ENCODE results near the gene MRM1. TPM values are rescaled to one million over a fixed set of nuclear protein-coding genes. Genes with fewer than 3 reads are reported as not detected.

The MRM1 gene
- total RNA-seq, 4 donors from 2014 or later, result 3.7 to 10.8 (median 8.0) TPM

DNA sequence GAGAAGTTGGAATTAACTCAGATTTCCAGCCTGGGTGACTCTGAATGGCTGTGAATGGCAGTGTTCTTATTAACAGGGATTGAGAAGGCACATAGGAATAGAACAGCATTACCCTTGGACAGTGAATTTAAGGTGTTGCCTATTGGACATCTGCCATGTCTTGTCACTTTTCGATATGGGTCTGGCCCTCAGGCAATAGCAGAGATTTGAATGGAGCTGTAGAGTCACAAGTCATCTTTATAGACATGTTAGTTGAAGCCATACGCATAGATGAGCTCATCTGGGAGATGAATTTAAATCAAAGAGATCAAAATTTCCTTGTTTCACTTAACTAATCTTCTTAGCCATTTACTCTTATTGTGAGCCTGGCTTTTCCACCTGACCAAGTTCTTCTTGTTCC is 24.6 kb upstream of the MRM1 start:
- no peak overlapping the region for H3K27ac ChIP-seq
- WGBS, 2 donors (ENCODE audit: low coverage in 1 of 2), result 77 to 91% methylated on average over 2 of the region's 2 CpGs
- no peaks in the 10 kb centered on the region for H3K27me3 ChIP-seq
- H3K36me3 ChIP-seq, result peaks cover 3 to 78% of the 10 kb centered on the region in 2 donors
- H3K9me3 ChIP-seq, result no peaks in the 10 kb centered on the region
- no peak overlapping the region for H3K4me3 ChIP-seq
- TF ChIP-seq CTCF (IDR thresholded peaks at IDR 0.05) (no peak), POLR2AphosphoS5 (IDR thresholded peaks at IDR 0.05) (no peak), POLR2A (IDR thresholded peaks at IDR 0.05) (no peak), EP300 (IDR thresholded peaks at IDR 0.05) (no peak)
- ATAC-seq, result no peak
- peaks cover 0 to 6% (median 0%) of the 10 kb centered on the region in 3 donors for H3K4me1 ChIP-seq

GRCh38 chr17:36578671-36579070 is 22.7 kb upstream of the MRM1 start:
- ATAC-seq, result no peak
- Histone ChIP-seq H3K4me3 (no peak overlapping the region), H3K9me3 (no peaks in the 10 kb centered on the region), H3K27ac (no peak overlapping the region), H3K4me1 (peaks cover 0 to 6% (median 0%) of the 10 kb centered on the region in 3 donors), H3K36me3 (peaks cover 3 to 78% of the 10 kb centered on the region in 2 donors), H3K27me3 (no peaks in the 10 kb centered on the region)
- WGBS, 2 donors (ENCODE audit: low coverage in 1 of 2), result 80 to 85% methylated on average over 1 to 2 of the region's 2 CpGs
- TF ChIP-seq CTCF (IDR thresholded peaks at IDR 0.05) (no peak), POLR2AphosphoS5 (IDR thresholded peaks at IDR 0.05) (no peak), EP300 (IDR thresholded peaks at IDR 0.05) (no peak), POLR2A (IDR thresholded peaks at IDR 0.05) (no peak)

- TF ChIP-seq POLR2A (IDR thresholded peaks at IDR 0.05), result no peak
- no peak for TF ChIP-seq CTCF (IDR thresholded peaks at IDR 0.05)
- no peak for TF ChIP-seq POLR2AphosphoS5 (IDR thresholded peaks at IDR 0.05)
- no peak for TF ChIP-seq EP300 (IDR thresholded peaks at IDR 0.05)
- H3K4me3 ChIP-seq, result no peak overlapping the region
- H3K4me1 ChIP-seq, result no peaks in the 10 kb centered on the region
- no peaks in the 10 kb centered on the region for H3K27me3 ChIP-seq
- H3K36me3 ChIP-seq, result peaks cover 6 to 100% of the 10 kb centered on the region in 2 donors
- H3K27ac ChIP-seq, result no peak overlapping the region
- H3K9me3 ChIP-seq, result no peaks in the 10 kb centered on the region
- no peak for ATAC-seq
- 56 to 91% methylated on average over 1 of the region's 1 CpG for WGBS, 2 donors (ENCODE audit: low coverage in 1 of 2)
These were observed 17.6 kb upstream of the MRM1 start for GRCh38 chr17:36583787-36584186.

GRCh38 chr17:36586138-36586537 is 15.2 kb upstream of the MRM1 start:
- no peak overlapping the region for H3K4me3 ChIP-seq
- TF ChIP-seq CTCF (IDR thresholded peaks at IDR 0.05) (no peak), EP300 (IDR thresholded peaks at IDR 0.05) (no peak), POLR2AphosphoS5 (IDR thresholded peaks at IDR 0.05) (no peak), POLR2A (IDR thresholded peaks at IDR 0.05) (no peak)
- H3K4me1 ChIP-seq, result peaks cover 0 to 4% (median 0%) of the 10 kb centered on the region in 3 donors
- WGBS, 2 donors (ENCODE audit: low coverage in 1 of 2), result 89 to 92% methylated on average over 2 of the region's 2 CpGs
- no peak for ATAC-seq
- H3K27me3 ChIP-seq, result no peaks in the 10 kb centered on the region
- no peaks in the 10 kb centered on the region for H3K9me3 ChIP-seq
- H3K36me3 ChIP-seq, result peaks cover 3 to 89% of the 10 kb centered on the region in 2 donors
- H3K27ac ChIP-seq, result no peak overlapping the region

GRCh38 chr17:36590082-36590481 is 11.3 kb upstream of the MRM1 start:
- no peak for TF ChIP-seq CTCF (IDR thresholded peaks at IDR 0.05)
- no peak for TF ChIP-seq EP300 (IDR thresholded peaks at IDR 0.05)
- TF ChIP-seq POLR2A (IDR thresholded peaks at IDR 0.05), result no peak
- TF ChIP-seq POLR2AphosphoS5 (IDR thresholded peaks at IDR 0.05), result no peak
- Histone ChIP-seq H3K9me3 (no peaks in the 10 kb centered on the region), H3K36me3 (peaks cover 3 to 49% of the 10 kb centered on the region in 2 donors), H3K4me1 (peaks cover 0 to 21% (median 8%) of the 10 kb centered on the region in 3 donors), H3K4me3 (no peak overlapping the region), H3K27ac (no peak overlapping the region), H3K27me3 (no peaks in the 10 kb centered on the region)
- 61 to 82% methylated on average over 2 of the region's 2 CpGs for WGBS, 2 donors (ENCODE audit: low coverage in 1 of 2)
- no peak for ATAC-seq
